ENCODE measurements around the gene CACFD1. TPM values are rescaled to one million over a fixed set of nuclear protein-coding genes. Genes with fewer than 3 reads are reported as not detected.
A peak's percentile ranks its signal among the peaks of the same experiment; 100 is the strongest.

The CACFD1 gene
- total and polyA plus RNA-seq, 7 donors: 2.8 to 9.4 (median 7.1) TPM

- WGBS, 3 donors: 90 to 95% (median 94%) methylated on average over 4 to 6 of the region's 6 CpGs
- H3K4me3 ChIP-seq: no peak overlapping the region
- intact Hi-C loops (cut with DNase I): loop anchor here in 1 of 2 donors (10.0 kb wide), 1 partner anchor 114 kb away; the partner anchor contains the start of genes SURF1 and SURF2
- TF ChIP-seq CTCF (IDR thresholded peaks at IDR 0.05): no peak
- no peak for DNase-seq
- peak in 1 of 4 donors; percentile 4 for ATAC-seq
- no peaks in the 10 kb centered on the region for H3K4me1 ChIP-seq
- H3K9me3 ChIP-seq: no peaks in the 10 kb centered on the region
- no peaks in the 10 kb centered on the region for H3K27me3 ChIP-seq (ENCODE audit: insufficient read depth in 3 of 3, low read length in 2 of 3)
- peaks cover 0 to 26% of the 10 kb centered on the region in 2 donors for H3K36me3 ChIP-seq (ENCODE audit: insufficient read depth in 1 of 2, low read depth in 1 of 2)
- H3K27ac ChIP-seq: no peak overlapping the region
Observed at GRCh38 chr9:133468777-133469421, 9.1 kb downstream of the CACFD1 start.

DNA sequence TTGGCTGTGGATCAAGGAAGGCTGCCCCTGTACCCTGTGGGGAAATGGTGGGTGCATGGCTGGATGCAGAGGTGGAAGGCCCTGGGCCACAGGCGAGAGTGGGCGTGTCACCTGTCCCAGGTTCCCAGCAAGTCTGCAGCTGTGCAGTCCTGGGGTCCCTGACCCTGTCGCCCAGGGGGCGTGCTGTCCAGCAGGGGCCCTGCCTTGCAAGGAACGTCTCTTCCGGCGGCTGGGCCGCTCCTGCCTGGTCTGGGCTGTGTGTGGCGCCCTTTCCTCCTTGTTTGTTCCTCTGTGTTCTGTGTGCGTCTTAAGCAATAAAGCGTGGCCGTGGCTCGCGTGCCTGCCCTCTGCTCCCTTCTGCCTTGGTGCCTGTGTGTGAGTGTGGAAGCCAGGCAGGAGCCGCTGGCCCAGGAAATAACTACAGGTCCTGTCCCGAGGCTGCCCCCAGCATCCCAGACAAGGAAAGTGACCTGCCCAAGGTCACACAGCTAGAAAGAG, 10.7 kb downstream of the CACFD1 start:
- Histone ChIP-seq H3K9me3 (no peaks in the 10 kb centered on the region), H3K36me3 (ENCODE audit: insufficient read depth in 1 of 2, low read depth in 1 of 2) (peaks cover 0 to 29% of the 10 kb centered on the region in 2 donors), H3K4me3 (no peak overlapping the region), H3K4me1 (no peaks in the 10 kb centered on the region), H3K27ac (no peak overlapping the region), H3K27me3 (ENCODE audit: insufficient read depth in 3 of 3, low read length in 2 of 3) (no peaks in the 10 kb centered on the region)
- no peak for DNase-seq
- TF ChIP-seq CTCF (IDR thresholded peaks at IDR 0.05): no peak
- no peak for ATAC-seq
- intact Hi-C loops (cut with DNase I): no loop called here
- 81 to 85% (median 83%) methylated on average over 16 of the region's 16 CpGs for WGBS, 3 donors

DNA sequence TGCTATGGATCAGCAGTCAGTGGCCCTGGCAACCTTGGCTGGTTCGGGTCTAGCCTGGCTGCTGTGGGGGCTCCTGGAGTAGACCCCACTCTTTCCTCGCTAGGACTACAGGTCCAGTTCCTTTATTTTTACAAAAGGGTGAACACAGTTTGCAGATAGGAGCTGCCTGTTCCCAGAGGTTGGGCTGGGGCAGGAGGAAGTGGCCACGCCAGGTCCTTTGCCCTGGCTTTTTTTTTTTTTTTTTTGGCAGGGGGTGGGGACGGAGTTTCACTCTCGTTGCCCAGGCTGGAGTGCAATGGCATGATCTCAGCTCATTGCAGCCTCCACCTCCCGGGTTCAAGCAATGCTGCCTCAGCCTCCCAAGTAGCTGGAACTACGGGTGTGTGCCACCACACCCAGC, 11.2 kb downstream of the CACFD1 start:
- Histone ChIP-seq H3K27ac (no peak overlapping the region), H3K9me3 (no peaks in the 10 kb centered on the region), H3K4me1 (no peaks in the 10 kb centered on the region), H3K27me3 (ENCODE audit: insufficient read depth in 3 of 3, low read length in 2 of 3) (no peaks in the 10 kb centered on the region), H3K4me3 (no peak overlapping the region), H3K36me3 (ENCODE audit: insufficient read depth in 1 of 2, low read depth in 1 of 2) (peaks cover 0 to 25% of the 10 kb centered on the region in 2 donors)
- no peak for ATAC-seq
- 68 to 84% (median 80%) methylated on average over 5 to 7 of the region's 7 CpGs for WGBS, 3 donors
- no peak for TF ChIP-seq CTCF (IDR thresholded peaks at IDR 0.05)
- no peak for DNase-seq
- intact Hi-C loops (cut with DNase I): no loop called here

DNA sequence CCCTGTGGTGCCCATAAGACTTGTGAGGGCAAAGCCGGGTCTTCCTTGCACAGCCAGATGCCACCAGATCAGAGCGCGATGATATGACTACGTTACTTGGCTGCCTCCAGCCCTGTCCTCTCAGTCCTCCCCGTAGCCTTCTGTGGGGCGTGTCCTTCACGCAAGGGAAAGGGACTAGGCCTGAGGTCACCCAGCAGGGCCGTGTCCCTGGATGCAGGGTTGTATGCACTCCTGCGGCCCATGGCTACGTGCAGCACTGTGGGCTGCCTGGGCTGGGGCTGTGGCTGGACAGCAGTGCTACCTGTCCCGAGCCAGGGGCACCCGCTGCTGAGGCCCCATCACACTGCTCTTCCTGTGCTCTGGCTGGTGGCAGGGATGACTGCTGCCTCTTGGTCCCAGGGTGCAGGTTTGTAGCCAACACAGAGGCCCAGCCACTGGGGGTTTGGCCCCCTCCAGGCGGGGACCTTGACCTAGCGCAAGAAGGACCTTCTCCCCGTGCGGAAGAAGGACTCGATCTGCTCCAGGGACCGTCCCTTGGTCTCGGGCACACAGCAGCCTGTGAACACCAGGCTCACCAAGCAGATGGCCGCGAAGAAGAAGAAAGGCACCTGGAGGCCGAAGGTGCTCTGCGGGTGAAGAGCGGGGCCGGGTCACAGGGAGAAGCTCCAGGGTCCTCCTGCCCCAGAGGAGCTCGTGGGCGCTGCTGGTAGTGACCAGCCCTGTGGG, 11.9 kb downstream of the CACFD1 start:
- Histone ChIP-seq H3K4me3 (no peak overlapping the region), H3K27me3 (ENCODE audit: insufficient read depth in 3 of 3, low read length in 2 of 3) (no peaks in the 10 kb centered on the region), H3K36me3 (ENCODE audit: insufficient read depth in 1 of 2, low read depth in 1 of 2) (peaks cover 0 to 27% of the 10 kb centered on the region in 2 donors), H3K9me3 (no peaks in the 10 kb centered on the region), H3K4me1 (no peaks in the 10 kb centered on the region), H3K27ac (no peak overlapping the region)
- no peak for DNase-seq
- intact Hi-C loops (cut with DNase I): no loop called here
- ATAC-seq: peak in 1 of 4 donors; percentile 11
- no peak for TF ChIP-seq CTCF (IDR thresholded peaks at IDR 0.05)
- 72 to 80% (median 74%) methylated on average over 27 of the region's 27 CpGs for WGBS, 3 donors

Measured in psoas muscle (tissue), 8 donors.